Measurements from ENCODE around the gene FAM163B.
"Not testable (repeated sequence)": the region's sequence is repeated elsewhere in the genome, so short reads cannot be mapped to it uniquely, and the experiment has no call there.

Gene FAM163B

DNA sequence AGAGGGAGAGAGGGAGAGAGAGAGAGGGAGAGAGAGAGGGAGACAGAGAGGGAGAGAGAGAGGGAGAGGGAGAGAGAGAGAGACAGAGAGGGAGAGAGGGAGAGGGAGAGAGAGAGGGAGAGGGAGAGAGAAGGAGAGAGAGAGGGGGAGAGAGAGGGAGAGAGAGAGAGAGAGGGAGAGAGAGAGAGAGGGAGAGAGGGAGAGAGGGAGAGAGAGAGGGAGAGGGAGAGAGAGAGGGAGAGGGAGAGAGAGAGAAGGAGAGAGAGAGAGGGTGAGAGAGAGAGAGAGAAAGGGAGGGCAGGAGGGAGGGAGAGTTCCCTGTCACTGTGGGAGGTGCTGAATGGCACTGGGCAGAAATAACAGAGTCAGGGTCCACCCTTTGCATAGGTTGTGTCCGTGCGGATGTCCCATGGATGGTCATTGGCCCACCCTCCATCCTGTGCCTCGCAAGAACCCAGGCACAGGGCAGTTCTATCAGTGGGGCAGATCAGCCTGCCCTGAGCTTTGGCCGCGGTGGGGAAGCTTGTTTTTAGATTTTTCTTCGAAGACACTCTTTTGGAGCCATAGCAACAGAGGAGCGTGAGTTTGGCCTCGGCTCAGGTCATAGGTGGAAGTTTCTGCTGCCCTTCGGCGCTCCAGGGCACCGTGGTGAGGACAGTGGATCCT, 44.6 kb downstream of the FAM163B start:
- TF ChIP-seq, protein P1, sequence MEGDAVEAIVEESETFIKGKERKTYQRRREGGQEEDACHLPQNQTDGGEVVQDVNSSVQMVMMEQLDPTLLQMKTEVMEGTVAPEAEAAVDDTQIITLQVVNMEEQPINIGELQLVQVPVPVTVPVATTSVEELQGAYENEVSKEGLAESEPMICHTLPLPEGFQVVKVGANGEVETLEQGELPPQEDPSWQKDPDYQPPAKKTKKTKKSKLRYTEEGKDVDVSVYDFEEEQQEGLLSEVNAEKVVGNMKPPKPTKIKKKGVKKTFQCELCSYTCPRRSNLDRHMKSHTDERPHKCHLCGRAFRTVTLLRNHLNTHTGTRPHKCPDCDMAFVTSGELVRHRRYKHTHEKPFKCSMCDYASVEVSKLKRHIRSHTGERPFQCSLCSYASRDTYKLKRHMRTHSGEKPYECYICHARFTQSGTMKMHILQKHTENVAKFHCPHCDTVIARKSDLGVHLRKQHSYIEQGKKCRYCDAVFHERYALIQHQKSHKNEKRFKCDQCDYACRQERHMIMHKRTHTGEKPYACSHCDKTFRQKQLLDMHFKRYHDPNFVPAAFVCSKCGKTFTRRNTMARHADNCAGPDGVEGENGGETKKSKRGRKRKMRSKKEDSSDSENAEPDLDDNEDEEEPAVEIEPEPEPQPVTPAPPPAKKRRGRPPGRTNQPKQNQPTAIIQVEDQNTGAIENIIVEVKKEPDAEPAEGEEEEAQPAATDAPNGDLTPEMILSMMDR (IDR thresholded peaks at IDR 0.05; ENCODE audit: insufficient read depth, low read length) = no peak
- TF ChIP-seq, protein P2, sequence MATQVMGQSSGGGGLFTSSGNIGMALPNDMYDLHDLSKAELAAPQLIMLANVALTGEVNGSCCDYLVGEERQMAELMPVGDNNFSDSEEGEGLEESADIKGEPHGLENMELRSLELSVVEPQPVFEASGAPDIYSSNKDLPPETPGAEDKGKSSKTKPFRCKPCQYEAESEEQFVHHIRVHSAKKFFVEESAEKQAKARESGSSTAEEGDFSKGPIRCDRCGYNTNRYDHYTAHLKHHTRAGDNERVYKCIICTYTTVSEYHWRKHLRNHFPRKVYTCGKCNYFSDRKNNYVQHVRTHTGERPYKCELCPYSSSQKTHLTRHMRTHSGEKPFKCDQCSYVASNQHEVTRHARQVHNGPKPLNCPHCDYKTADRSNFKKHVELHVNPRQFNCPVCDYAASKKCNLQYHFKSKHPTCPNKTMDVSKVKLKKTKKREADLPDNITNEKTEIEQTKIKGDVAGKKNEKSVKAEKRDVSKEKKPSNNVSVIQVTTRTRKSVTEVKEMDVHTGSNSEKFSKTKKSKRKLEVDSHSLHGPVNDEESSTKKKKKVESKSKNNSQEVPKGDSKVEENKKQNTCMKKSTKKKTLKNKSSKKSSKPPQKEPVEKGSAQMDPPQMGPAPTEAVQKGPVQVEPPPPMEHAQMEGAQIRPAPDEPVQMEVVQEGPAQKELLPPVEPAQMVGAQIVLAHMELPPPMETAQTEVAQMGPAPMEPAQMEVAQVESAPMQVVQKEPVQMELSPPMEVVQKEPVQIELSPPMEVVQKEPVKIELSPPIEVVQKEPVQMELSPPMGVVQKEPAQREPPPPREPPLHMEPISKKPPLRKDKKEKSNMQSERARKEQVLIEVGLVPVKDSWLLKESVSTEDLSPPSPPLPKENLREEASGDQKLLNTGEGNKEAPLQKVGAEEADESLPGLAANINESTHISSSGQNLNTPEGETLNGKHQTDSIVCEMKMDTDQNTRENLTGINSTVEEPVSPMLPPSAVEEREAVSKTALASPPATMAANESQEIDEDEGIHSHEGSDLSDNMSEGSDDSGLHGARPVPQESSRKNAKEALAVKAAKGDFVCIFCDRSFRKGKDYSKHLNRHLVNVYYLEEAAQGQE (IDR thresholded peaks at IDR 0.05; ENCODE audit: insufficient replicate concordance, low read depth) = no peak
- TF ChIP-seq POLR2AphosphoS5 (IDR thresholded peaks at IDR 0.05; ENCODE audit: low read depth) = no peak
- no peak for TF ChIP-seq SPI1 (IDR thresholded peaks at IDR 0.05; ENCODE audit: borderline replicate concordance, low read depth)
- no peak for TF ChIP-seq GABPA (IDR thresholded peaks at IDR 0.05; ENCODE audit: low read depth)
- H3K27ac ChIP-seq (replicated peaks) = no peak overlapping the region
- H3K27me3 ChIP-seq (ENCODE audit: insufficient read depth, poor library complexity, severe bottlenecking) = no peaks in the 10 kb centered on the region
- no peak overlapping the region for H3K4me3 ChIP-seq (replicated peaks; ENCODE audit: insufficient read depth, low read length)
- DNase-seq (ENCODE audit: low read depth in 1 of 2, low spot score in 1 of 2) = no peak

DNA sequence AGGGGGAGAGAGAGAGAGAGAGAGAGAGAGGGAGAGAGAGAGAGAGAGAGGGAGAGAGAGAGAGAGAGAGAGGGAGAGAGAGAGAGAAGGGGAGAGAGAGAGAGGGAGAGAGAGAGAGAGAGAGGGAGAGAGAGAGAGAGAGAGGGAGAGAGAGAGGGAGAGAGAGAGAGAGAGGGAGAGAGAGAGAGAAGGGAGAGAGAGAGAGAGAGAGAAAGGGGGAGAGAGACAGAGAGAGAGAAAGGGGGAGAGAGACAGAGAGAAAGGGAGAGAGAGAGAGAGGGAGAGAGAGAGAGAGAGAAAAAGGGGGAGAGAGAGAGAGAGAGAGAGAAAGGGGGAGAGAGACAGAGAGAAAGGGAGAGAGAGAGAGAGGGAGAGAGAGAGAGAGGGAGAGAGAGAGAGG, 45.4 kb downstream of the FAM163B start:
- H3K27ac ChIP-seq (replicated peaks); H3K4me3 ChIP-seq (replicated peaks; ENCODE audit: insufficient read depth, low read length); DNase-seq (ENCODE audit: low read depth in 1 of 2, low spot score in 1 of 2); H3K27me3 ChIP-seq (ENCODE audit: insufficient read depth, poor library complexity, severe bottlenecking): not testable (repeated sequence)

DNA sequence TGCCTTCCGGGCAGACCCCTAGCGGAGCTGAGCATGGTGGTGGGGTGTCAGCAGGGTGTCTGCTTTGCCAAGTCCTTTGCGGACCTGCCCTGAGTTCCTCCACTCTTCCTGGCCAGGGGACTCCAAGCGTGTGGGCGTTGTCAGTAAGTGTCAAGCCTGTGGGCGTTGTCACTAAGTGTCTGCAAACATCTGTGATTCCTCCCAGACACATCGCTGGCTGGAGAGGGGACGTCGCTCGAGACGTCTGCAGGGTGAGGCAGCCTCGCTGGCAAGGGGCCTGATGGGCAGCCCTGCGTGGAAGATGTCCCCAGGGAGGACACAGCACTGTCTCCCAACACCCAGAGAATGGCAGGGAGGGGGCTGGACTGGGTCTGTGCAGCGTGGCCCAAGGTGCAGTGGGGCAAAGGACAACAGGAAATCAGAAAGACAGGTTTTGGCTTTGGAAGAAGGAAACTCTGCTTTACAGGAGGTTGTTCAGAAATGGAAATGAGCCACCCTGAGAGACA, 45.8 kb downstream of the FAM163B start:
- H3K27ac ChIP-seq (replicated peaks) = no peak overlapping the region
- no peak for DNase-seq (ENCODE audit: low read depth in 1 of 2, low spot score in 1 of 2)
- TF ChIP-seq SPI1 (IDR thresholded peaks at IDR 0.05; ENCODE audit: borderline replicate concordance, low read depth) = no peak
- TF ChIP-seq, protein P1 (IDR thresholded peaks at IDR 0.05; ENCODE audit: insufficient read depth, low read length) = no peak
- TF ChIP-seq, protein P2 (IDR thresholded peaks at IDR 0.05; ENCODE audit: insufficient replicate concordance, low read depth) = no peak
- no peak for TF ChIP-seq GABPA (IDR thresholded peaks at IDR 0.05; ENCODE audit: low read depth)
- no peak for TF ChIP-seq POLR2AphosphoS5 (IDR thresholded peaks at IDR 0.05; ENCODE audit: low read depth)
- no peaks in the 10 kb centered on the region for H3K27me3 ChIP-seq (ENCODE audit: insufficient read depth, poor library complexity, severe bottlenecking)
- no peak overlapping the region for H3K4me3 ChIP-seq (replicated peaks; ENCODE audit: insufficient read depth, low read length)

DNA sequence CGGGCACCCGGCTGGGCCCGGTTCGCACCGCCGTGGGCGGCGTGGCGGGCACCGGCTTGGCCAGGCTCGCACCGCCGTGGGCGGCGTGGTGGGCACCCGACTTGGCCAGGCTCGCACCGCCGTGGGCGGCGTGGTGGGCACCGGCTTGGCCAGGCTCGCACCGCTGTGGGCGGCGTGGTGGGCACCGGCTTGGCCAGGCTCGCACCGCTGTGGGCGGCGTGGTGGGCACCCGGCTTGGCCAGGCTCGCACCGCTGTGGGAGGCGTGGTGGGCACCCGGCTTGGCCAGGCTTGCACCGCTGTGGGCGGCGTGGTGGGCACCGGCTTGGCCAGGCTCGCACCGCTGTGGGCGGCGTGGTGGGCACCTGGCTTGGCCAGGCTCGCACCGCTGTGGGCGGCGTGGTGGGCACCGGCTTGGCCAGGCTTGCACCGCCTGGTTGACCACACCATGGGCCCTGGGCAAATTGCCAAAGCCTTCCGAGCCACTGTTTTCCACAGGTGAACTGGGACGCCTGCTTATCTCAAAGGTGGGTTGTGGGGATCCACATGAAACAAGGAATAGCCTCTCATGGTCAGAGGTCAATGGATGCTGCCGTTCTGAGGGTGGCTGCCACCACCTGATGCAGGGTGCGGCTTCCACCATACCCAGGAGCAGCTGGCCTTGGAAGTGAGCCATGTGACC, 46.4 kb downstream of the FAM163B start:
- DNase-seq (ENCODE audit: low read depth in 1 of 2, low spot score in 1 of 2) = no peak
- Histone ChIP-seq H3K27ac (replicated peaks) (no peak overlapping the region), H3K27me3 (ENCODE audit: insufficient read depth, poor library complexity, severe bottlenecking) (no peaks in the 10 kb centered on the region), H3K4me3 (replicated peaks; ENCODE audit: insufficient read depth, low read length) (no peak overlapping the region)
- TF ChIP-seq, protein P1 (IDR thresholded peaks at IDR 0.05; ENCODE audit: insufficient read depth, low read length) = no peak
- no peak for TF ChIP-seq POLR2AphosphoS5 (IDR thresholded peaks at IDR 0.05; ENCODE audit: low read depth)
- TF ChIP-seq, protein P2 (IDR thresholded peaks at IDR 0.05; ENCODE audit: insufficient replicate concordance, low read depth) = no peak
- TF ChIP-seq SPI1 (IDR thresholded peaks at IDR 0.05; ENCODE audit: borderline replicate concordance, low read depth) = no peak
- no peak for TF ChIP-seq GABPA (IDR thresholded peaks at IDR 0.05; ENCODE audit: low read depth)
